ENCODE results near the gene GABRR2.
"Not testable (repeated sequence)": the region's sequence is repeated elsewhere in the genome, so short reads cannot be mapped to it uniquely, and the experiment has no call there.

GABRR2 gene

GRCh38 chr6:89255417-89255816 lies 59.7 kb downstream of the GABRR2 start:
- DNase-seq = no peak

- no peak for DNase-seq
Measured at GRCh38 chr6:89254569-89254968, 60.5 kb downstream of the GABRR2 start.

- no peak for DNase-seq
Measured at GRCh38 chr6:89252907-89253306, 62.2 kb downstream of the GABRR2 start.

GRCh38 chr6:89251976-89252375 lies 63.1 kb downstream of the GABRR2 start:
- DNase-seq = no peak

GRCh38 chr6:89251170-89251569 lies 63.9 kb downstream of the GABRR2 start:
- DNase-seq = no peak

- no peak for DNase-seq
Measured at GRCh38 chr6:89250239-89250638, 64.9 kb downstream of the GABRR2 start.

- no peak for DNase-seq
Measured at GRCh38 chr6:89244241-89244985, 70.7 kb downstream of the GABRR2 start.

- DNase-seq = no peak
Measured at GRCh38 chr6:89243331-89243629, 71.8 kb downstream of the GABRR2 start.

GRCh38 chr6:89242574-89243330 lies 72.3 kb downstream of the GABRR2 start:
- DNase-seq = peak; percentile 36 to 75 (median 40)

GRCh38 chr6:89239338-89239737 lies 75.8 kb downstream of the GABRR2 start:
- peak in 1 of 3 experiments; percentile 9 for DNase-seq

- no peak for DNase-seq
Measured at GRCh38 chr6:89237158-89237557, 77.9 kb downstream of the GABRR2 start.

GRCh38 chr6:89233605-89234004 lies 81.5 kb downstream of the GABRR2 start:
- DNase-seq = not testable (repeated sequence)

GRCh38 chr6:89222712-89223039 lies 92.4 kb downstream of the GABRR2 start:
- no peak for DNase-seq

GRCh38 chr6:89221971-89222711 lies 93.0 kb downstream of the GABRR2 start:
- DNase-seq = peak in 2 of 3 experiments; percentile 22 to 63

GRCh38 chr6:89221129-89221528 lies 94.0 kb downstream of the GABRR2 start:
- no peak for DNase-seq

GRCh38 chr6:89217299-89217910 lies 97.7 kb downstream of the GABRR2 start, which contains the start of gene GABRR1:
GABRR1 (minus strand) TSS chr6:89217358; CDS start chr6:89217322, 36 bp downstream.
- peak in 1 of 3 experiments; percentile 13 for DNase-seq

GRCh38 chr6:89216411-89216810 lies 98.7 kb downstream of the GABRR2 start:
- no peak for DNase-seq

GRCh38 chr6:89215391-89215790 lies 99.7 kb downstream of the GABRR2 start:
- DNase-seq = no peak

- no peak for DNase-seq
Measured at GRCh38 chr6:89214197-89214596, 100.9 kb downstream of the GABRR2 start.

- DNase-seq = no peak
Measured at GRCh38 chr6:89212472-89212871, 102.6 kb downstream of the GABRR2 start.

- peak in 2 of 3 experiments; percentile 4 to 23 for DNase-seq
Measured at GRCh38 chr6:89209457-89209856, 105.6 kb downstream of the GABRR2 start.

- DNase-seq = no peak
Measured at GRCh38 chr6:89208551-89208950, 106.5 kb downstream of the GABRR2 start.

Data from NCI-H1417 (cell line).